Cerebellar nuclear complex (tissue), 1 donor: ENCODE measurements around the gene LENEP.

Experiments used
- DNase-seq, 2 experiments: peaks; one replicate each; lab custom pipeline; 2025; lab: John Stamatoyannopoulos, UW

LENEP gene

GRCh38 chr1:154998818-154999570, 5.6 kb downstream of the LENEP start:
- peak in 1 of 2 experiments; percentile 31 for DNase-seq

GRCh38 chr1:154999571-155000410, 6.4 kb downstream of the LENEP start:
- no peak for DNase-seq

- DNase-seq: no peak
Measured at GRCh38 chr1:155000411-155000725, 7.0 kb downstream of the LENEP start.

GRCh38 chr1:155000726-155001424, 7.5 kb downstream of the LENEP start:
- peak in 1 of 2 experiments; percentile 27 for DNase-seq

- DNase-seq: no peak
Measured at GRCh38 chr1:155001425-155001674, 8.0 kb downstream of the LENEP start.

GRCh38 chr1:155001675-155002463, 8.5 kb downstream of the LENEP start:
- DNase-seq: peak; percentile 98

- no peak for DNase-seq
Measured at GRCh38 chr1:155002464-155003226, 9.3 kb downstream of the LENEP start, which contains the start of gene ZBTB7B. Gene ZBTB7B, plus strand, starts transcription at chr1:155002802. Its CDS starts 11,859 bp downstream, at chr1:155014661.

GRCh38 chr1:155003227-155003765, 9.9 kb downstream of the LENEP start:
- DNase-seq: no peak

- no peak for DNase-seq
Measured at GRCh38 chr1:155003766-155004351, 10.5 kb downstream of the LENEP start.

GRCh38 chr1:155004352-155005075, 11.1 kb downstream of the LENEP start:
- no peak for DNase-seq

- DNase-seq: no peak
Measured at GRCh38 chr1:155005076-155006011, 12.0 kb downstream of the LENEP start.

GRCh38 chr1:155006601-155007101, 13.3 kb downstream of the LENEP start:
- peak in 1 of 2 experiments; percentile 13 for DNase-seq

GRCh38 chr1:155007251-155007828, 14.0 kb downstream of the LENEP start:
- no peak for DNase-seq

GRCh38 chr1:155008015-155008941, 14.9 kb downstream of the LENEP start:
- DNase-seq: no peak

- DNase-seq: no peak
Measured at GRCh38 chr1:155009221-155009711, 15.9 kb downstream of the LENEP start.

- DNase-seq: no peak
Measured at GRCh38 chr1:155009742-155010141, 16.4 kb downstream of the LENEP start.
